Cardiac fibroblast (primary cell): ENCODE data around the gene FAM83D.
"Not testable (repeated sequence)": the region's sequence is repeated elsewhere in the genome, so short reads cannot be mapped to it uniquely, and the experiment has no call there.

Experiments
- DNase-seq, 2 donors: peaks; one replicate each; pipeline versions ENCODE4 v3.0.0 to v3.0.0-alpha.2; 2010; ENCODE audit warnings: low read depth in 2 of 2
- H3K4me3 ChIP-seq, 2 donors: replicated peaks in 1 of 2; 1 replicate in 1 of 2; 2 replicates in 1 of 2; pipeline ENCODE4 v1.5.1; 2011; ENCODE audit warnings: low read depth in 2 of 2, low read length in 2 of 2, mild to moderate bottlenecking in 2 of 2, moderate library complexity in 1 of 2
- CTCF ChIP-seq: IDR thresholded peaks from one replicate; pipeline ENCODE4 v1.5.1; 2011; ENCODE audit warnings: low read depth, mild to moderate bottlenecking, low read length, inconsistent platforms

The FAM83D gene

GRCh38 chr20:38995536-38996044, 69.4 kb downstream of the FAM83D start:
- no peak for TF ChIP-seq CTCF
- DNase-seq = no peak
- H3K4me3 ChIP-seq = no peak overlapping the region

GRCh38 chr20:38996866-38997265, 70.6 kb downstream of the FAM83D start:
- not testable (repeated sequence) for H3K4me3 ChIP-seq, DNase-seq

DNA sequence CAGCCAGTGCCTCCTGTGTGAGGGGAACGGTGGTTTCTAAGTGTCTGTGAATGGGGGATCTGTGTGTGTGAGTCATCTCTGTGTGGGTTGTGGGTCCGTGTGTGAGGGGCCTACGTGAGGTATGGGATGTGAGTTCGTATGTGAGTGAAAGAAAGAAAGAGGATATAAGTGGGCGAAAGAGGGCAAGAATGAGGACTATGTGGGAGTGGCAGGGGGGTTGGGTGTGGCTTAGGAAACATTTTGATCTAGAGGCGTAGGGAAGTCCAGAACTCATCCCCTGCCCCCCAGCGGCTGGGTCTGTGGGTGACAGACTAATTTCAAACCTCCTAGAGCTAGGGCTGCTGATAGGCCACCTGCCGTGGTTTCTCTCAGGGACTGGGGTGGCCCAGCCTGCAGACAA, 71.4 kb downstream of the FAM83D start:
- DNase-seq = no peak
- no peak for TF ChIP-seq CTCF
- H3K4me3 ChIP-seq = no peak overlapping the region

GRCh38 chr20:38999217-38999616, 73.0 kb downstream of the FAM83D start:
- TF ChIP-seq CTCF = no peak
- DNase-seq = no peak
- no peak overlapping the region for H3K4me3 ChIP-seq

DNA sequence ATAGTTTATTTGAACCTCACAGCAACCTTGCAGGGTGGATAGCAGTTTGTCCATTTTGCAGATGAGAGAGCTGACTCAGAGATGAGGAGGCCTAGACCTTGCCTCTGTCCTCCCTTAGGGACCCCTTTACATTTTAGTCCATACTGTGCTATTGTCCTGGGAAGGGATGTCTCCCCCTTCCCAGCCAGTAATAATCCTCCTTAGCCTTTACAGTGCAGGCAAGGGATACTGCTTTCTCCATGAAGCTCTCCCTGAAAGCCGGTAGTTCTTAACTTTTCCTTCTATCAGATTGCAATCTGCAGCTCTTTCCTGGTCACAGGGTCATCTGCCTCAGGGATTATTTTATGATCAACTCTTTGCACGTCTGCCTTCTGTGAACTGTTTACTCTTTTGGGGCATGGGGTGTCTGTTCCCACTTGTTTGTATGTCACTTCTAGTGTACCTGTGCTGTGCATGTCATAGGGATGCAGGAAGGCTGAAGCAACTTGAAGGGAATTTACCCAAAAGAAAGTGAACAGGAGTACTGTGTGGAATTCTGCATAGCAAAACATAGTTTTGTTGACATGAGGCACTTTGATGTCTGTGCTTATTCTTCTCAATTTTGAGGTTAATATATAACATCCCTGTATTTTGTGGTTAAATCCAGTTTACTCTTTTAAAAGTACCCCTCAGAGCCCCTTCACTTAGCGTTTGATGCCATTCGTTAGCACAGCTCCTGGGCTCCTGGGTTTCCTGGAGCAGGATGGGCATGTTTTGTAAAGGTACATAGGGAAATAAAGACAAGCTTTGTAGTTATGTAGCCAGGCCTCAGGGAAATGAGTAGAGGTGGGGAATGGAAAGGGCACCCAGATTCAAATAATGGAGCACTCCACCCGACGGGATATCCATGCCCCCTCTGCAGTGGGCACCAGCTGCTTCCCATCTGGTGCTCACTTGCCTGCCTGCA, 74.0 kb downstream of the FAM83D start:
- H3K4me3 ChIP-seq = no peak overlapping the region
- TF ChIP-seq CTCF = no peak
- no peak for DNase-seq
